ENCODE measurements around the gene TMEM106C. TPM values are rescaled to one million over a fixed set of nuclear protein-coding genes. Genes with fewer than 3 reads are reported as not detected.

Gene TMEM106C
- total RNA-seq, 1 experiment from 2014 or later, result 48.3 TPM

DNA sequence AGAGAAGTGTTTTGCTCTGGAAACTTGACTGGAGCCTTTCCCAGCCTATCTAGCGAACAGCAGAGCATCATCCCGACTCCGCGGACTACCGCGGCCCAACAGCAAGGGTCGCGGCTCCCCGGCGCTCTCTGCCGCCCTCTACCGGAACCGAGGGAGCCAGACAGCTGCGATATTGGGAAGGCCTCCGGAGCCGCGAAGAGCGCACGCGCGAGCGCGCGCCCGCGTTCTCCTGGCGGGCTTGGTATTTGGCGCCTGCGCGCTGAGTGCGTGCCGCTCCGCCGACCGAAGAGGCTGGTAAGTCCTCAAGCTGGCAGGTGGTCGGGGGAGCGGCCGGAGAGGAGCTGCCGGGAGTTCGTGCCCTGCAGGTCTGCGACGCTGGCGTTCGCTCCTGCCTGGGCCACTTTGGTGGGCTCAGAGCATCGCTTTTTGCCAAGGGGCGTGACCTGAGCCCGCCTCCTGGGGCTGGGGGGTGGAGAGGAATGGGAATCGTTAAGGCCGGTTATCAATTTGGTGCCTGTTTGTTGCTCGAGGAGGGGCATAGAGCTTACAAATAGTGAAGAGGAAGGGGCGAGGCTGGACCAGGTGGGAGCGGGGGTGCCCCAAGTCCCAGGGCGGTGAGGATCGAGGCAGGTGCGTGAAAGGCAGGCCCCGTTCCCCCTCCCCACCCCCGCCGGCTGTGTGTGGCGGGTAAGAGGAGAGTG lies at the start of gene TMEM106C (continued):
- TF ChIP-seq GABPB1 (CRISPR knock-in tag; IDR thresholded peaks at IDR 0.05) (peak; percentile 33; the same call in 1 of the 2 replicates), MYBL2 (CRISPR knock-in tag; IDR thresholded peaks at IDR 0.05) (no peak), TP53 (CRISPR knock-in tag; IDR thresholded peaks at IDR 0.05) (no peak; the same call in 1 of the 2 replicates), OVOL2 (CRISPR knock-in tag; IDR thresholded peaks at IDR 0.05; ENCODE audit: borderline replicate concordance) (no peak), SMAD3 (CRISPR knock-in tag; IDR thresholded peaks at IDR 0.05; ENCODE audit: borderline replicate concordance) (no peak), GTF2I (CRISPR knock-in tag; conservative IDR thresholded peaks at IDR 0.05) (no peak), TCF7 (CRISPR knock-in tag; IDR thresholded peaks at IDR 0.05; ENCODE audit: low read depth) (no peak), ZNF263 (CRISPR knock-in tag; IDR thresholded peaks at IDR 0.05; ENCODE audit: low read depth) (no peak), FOXP1 (CRISPR knock-in tag; IDR thresholded peaks at IDR 0.05; ENCODE audit: borderline replicate concordance) (peak; percentile 77; the same call in 1 of the 2 replicates), ZNF671 (CRISPR knock-in tag; IDR thresholded peaks at IDR 0.05) (no peak), IRF2 (CRISPR knock-in tag; IDR thresholded peaks at IDR 0.05; ENCODE audit: borderline replicate concordance, low read depth) (no peak), SOX15 (CRISPR knock-in tag; IDR thresholded peaks at IDR 0.05) (no peak), ZNF232 (CRISPR knock-in tag; IDR thresholded peaks at IDR 0.05) (no peak; the same call in 1 of the 2 replicates), ELF4 (CRISPR knock-in tag; IDR thresholded peaks at IDR 0.05; ENCODE audit: low read depth) (no peak), JUN (CRISPR knock-in tag; IDR thresholded peaks at IDR 0.05) (no peak), RORB (CRISPR knock-in tag; IDR thresholded peaks at IDR 0.05) (no peak)
- TF ChIP-seq, protein P1, sequence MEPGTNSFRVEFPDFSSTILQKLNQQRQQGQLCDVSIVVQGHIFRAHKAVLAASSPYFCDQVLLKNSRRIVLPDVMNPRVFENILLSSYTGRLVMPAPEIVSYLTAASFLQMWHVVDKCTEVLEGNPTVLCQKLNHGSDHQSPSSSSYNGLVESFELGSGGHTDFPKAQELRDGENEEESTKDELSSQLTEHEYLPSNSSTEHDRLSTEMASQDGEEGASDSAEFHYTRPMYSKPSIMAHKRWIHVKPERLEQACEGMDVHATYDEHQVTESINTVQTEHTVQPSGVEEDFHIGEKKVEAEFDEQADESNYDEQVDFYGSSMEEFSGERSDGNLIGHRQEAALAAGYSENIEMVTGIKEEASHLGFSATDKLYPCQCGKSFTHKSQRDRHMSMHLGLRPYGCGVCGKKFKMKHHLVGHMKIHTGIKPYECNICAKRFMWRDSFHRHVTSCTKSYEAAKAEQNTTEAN (CRISPR knock-in tag; IDR thresholded peaks at IDR 0.05), result peak; percentile 80
- TF ChIP-seq, protein P2, sequence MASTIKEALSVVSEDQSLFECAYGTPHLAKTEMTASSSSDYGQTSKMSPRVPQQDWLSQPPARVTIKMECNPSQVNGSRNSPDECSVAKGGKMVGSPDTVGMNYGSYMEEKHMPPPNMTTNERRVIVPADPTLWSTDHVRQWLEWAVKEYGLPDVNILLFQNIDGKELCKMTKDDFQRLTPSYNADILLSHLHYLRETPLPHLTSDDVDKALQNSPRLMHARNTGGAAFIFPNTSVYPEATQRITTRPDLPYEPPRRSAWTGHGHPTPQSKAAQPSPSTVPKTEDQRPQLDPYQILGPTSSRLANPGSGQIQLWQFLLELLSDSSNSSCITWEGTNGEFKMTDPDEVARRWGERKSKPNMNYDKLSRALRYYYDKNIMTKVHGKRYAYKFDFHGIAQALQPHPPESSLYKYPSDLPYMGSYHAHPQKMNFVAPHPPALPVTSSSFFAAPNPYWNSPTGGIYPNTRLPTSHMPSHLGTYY (CRISPR knock-in tag; IDR thresholded peaks at IDR 0.05), result no peak
- TF ChIP-seq, protein P3, sequence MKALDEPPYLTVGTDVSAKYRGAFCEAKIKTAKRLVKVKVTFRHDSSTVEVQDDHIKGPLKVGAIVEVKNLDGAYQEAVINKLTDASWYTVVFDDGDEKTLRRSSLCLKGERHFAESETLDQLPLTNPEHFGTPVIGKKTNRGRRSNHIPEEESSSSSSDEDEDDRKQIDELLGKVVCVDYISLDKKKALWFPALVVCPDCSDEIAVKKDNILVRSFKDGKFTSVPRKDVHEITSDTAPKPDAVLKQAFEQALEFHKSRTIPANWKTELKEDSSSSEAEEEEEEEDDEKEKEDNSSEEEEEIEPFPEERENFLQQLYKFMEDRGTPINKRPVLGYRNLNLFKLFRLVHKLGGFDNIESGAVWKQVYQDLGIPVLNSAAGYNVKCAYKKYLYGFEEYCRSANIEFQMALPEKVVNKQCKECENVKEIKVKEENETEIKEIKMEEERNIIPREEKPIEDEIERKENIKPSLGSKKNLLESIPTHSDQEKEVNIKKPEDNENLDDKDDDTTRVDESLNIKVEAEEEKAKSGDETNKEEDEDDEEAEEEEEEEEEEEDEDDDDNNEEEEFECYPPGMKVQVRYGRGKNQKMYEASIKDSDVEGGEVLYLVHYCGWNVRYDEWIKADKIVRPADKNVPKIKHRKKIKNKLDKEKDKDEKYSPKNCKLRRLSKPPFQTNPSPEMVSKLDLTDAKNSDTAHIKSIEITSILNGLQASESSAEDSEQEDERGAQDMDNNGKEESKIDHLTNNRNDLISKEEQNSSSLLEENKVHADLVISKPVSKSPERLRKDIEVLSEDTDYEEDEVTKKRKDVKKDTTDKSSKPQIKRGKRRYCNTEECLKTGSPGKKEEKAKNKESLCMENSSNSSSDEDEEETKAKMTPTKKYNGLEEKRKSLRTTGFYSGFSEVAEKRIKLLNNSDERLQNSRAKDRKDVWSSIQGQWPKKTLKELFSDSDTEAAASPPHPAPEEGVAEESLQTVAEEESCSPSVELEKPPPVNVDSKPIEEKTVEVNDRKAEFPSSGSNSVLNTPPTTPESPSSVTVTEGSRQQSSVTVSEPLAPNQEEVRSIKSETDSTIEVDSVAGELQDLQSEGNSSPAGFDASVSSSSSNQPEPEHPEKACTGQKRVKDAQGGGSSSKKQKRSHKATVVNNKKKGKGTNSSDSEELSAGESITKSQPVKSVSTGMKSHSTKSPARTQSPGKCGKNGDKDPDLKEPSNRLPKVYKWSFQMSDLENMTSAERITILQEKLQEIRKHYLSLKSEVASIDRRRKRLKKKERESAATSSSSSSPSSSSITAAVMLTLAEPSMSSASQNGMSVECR (CRISPR knock-in tag; IDR thresholded peaks at IDR 0.05; ENCODE audit: borderline replicate concordance), result no peak
- TF ChIP-seq, protein P4, sequence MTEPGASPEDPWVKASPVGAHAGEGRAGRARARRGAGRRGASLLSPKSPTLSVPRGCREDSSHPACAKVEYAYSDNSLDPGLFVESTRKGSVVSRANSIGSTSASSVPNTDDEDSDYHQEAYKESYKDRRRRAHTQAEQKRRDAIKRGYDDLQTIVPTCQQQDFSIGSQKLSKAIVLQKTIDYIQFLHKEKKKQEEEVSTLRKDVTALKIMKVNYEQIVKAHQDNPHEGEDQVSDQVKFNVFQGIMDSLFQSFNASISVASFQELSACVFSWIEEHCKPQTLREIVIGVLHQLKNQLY (CRISPR knock-in tag; IDR thresholded peaks at IDR 0.05), result no peak
- TF ChIP-seq, protein P5, sequence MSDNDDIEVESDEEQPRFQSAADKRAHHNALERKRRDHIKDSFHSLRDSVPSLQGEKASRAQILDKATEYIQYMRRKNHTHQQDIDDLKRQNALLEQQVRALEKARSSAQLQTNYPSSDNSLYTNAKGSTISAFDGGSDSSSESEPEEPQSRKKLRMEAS (CRISPR knock-in tag; IDR thresholded peaks at IDR 0.05), result peak; percentile 94
- TF ChIP-seq, protein P6, sequence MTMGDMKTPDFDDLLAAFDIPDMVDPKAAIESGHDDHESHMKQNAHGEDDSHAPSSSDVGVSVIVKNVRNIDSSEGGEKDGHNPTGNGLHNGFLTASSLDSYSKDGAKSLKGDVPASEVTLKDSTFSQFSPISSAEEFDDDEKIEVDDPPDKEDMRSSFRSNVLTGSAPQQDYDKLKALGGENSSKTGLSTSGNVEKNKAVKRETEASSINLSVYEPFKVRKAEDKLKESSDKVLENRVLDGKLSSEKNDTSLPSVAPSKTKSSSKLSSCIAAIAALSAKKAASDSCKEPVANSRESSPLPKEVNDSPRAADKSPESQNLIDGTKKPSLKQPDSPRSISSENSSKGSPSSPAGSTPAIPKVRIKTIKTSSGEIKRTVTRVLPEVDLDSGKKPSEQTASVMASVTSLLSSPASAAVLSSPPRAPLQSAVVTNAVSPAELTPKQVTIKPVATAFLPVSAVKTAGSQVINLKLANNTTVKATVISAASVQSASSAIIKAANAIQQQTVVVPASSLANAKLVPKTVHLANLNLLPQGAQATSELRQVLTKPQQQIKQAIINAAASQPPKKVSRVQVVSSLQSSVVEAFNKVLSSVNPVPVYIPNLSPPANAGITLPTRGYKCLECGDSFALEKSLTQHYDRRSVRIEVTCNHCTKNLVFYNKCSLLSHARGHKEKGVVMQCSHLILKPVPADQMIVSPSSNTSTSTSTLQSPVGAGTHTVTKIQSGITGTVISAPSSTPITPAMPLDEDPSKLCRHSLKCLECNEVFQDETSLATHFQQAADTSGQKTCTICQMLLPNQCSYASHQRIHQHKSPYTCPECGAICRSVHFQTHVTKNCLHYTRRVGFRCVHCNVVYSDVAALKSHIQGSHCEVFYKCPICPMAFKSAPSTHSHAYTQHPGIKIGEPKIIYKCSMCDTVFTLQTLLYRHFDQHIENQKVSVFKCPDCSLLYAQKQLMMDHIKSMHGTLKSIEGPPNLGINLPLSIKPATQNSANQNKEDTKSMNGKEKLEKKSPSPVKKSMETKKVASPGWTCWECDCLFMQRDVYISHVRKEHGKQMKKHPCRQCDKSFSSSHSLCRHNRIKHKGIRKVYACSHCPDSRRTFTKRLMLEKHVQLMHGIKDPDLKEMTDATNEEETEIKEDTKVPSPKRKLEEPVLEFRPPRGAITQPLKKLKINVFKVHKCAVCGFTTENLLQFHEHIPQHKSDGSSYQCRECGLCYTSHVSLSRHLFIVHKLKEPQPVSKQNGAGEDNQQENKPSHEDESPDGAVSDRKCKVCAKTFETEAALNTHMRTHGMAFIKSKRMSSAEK (CRISPR knock-in tag; IDR thresholded peaks at IDR 0.05; ENCODE audit: borderline replicate concordance), result no peak
- TF ChIP-seq, protein P7, sequence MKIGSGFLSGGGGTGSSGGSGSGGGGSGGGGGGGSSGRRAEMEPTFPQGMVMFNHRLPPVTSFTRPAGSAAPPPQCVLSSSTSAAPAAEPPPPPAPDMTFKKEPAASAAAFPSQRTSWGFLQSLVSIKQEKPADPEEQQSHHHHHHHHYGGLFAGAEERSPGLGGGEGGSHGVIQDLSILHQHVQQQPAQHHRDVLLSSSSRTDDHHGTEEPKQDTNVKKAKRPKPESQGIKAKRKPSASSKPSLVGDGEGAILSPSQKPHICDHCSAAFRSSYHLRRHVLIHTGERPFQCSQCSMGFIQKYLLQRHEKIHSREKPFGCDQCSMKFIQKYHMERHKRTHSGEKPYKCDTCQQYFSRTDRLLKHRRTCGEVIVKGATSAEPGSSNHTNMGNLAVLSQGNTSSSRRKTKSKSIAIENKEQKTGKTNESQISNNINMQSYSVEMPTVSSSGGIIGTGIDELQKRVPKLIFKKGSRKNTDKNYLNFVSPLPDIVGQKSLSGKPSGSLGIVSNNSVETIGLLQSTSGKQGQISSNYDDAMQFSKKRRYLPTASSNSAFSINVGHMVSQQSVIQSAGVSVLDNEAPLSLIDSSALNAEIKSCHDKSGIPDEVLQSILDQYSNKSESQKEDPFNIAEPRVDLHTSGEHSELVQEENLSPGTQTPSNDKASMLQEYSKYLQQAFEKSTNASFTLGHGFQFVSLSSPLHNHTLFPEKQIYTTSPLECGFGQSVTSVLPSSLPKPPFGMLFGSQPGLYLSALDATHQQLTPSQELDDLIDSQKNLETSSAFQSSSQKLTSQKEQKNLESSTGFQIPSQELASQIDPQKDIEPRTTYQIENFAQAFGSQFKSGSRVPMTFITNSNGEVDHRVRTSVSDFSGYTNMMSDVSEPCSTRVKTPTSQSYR (CRISPR knock-in tag; IDR thresholded peaks at IDR 0.05), result peak; percentile 79; the same call in 1 of the 2 replicates
